ENCODE measurements around the gene LIM2.
A peak's percentile ranks its signal among the peaks of the same experiment; 100 is the strongest.
"Not testable (repeated sequence)": the region's sequence is repeated elsewhere in the genome, so short reads cannot be mapped to it uniquely, and the experiment has no call there.

The LIM2 gene

DNA sequence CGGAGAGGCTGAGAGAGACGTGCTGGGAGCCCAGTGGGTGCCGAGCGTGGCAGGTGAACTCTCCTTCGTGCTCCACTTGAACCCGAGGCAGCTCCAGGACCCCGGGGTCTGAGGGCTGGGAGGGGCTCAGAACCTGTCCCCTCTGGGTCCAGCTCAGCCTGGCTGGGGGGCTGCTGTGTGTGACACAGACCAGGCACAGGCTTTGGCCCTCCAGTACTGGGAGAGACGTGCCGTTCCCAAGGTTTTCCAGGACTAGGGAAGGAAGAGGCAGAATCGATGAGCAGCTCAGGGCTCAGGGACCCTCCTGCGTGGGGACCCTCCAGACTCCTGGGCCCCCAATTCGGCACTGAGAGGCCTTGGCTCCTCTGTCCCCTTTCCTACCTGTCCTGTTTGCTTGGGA is 27.4 kb upstream of the LIM2 start:
- POLR2A ChIA-PET (ENCODE audit: low non-redundant PET) = no interaction called here
- no peak overlapping the region for H3K27ac ChIP-seq
- CTCF ChIA-PET = no interaction called here
- DNase-seq (ENCODE audit: low spot score) = no peak
- TF ChIP-seq CTCF (conservative IDR thresholded peaks at IDR 0.05; ENCODE audit: low read depth) = no peak

DNA sequence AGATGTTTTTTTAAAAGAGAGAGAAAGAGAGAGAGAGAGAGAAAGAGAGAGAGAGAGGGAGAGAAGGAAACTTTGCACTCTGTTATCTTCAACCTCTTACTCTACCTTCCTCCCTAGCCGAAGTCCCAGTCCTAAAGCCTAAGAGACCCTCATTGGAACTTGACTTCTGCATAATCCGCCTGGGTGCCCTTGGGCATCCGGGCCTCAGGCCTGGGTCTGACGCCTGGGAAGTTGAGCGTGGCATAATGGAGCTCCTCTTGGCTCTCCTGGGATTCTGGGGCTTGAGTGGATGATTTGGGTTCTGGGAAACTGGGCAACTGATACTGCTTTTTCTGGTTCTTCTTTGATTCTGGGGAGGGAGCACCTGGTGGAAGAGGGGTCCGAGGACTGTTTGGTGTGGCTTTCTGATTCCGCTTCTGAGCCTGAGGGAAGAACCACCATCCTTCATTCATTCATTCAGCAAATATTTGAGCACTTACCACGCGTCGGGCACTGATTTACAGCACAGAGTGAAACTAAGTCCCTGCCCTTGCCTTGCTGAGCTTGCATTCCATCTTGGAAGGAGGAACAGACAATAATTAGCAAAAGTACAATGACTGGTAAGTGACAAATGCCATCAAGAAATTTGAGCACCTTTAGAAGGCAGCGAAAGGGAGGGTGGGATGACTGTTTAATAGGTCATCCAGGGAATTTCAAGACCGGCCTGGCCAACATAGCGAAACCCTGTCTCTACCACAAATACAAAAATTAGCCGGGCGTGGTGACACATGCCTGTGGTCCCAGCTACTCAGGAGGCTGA is 23.4 kb upstream of the LIM2 start:
- no peak for DNase-seq (ENCODE audit: low spot score)
- no peak for TF ChIP-seq CTCF (conservative IDR thresholded peaks at IDR 0.05; ENCODE audit: low read depth)
- no peak overlapping the region for H3K27ac ChIP-seq
- CTCF ChIA-PET = interaction anchor here (0.7 kb wide), 2 partner anchors 55 to 184 kb away, joined by 3 to 7 read pairs; no protein-coding TSS in a partner anchor
- POLR2A ChIA-PET (ENCODE audit: low non-redundant PET) = no interaction called here

DNA sequence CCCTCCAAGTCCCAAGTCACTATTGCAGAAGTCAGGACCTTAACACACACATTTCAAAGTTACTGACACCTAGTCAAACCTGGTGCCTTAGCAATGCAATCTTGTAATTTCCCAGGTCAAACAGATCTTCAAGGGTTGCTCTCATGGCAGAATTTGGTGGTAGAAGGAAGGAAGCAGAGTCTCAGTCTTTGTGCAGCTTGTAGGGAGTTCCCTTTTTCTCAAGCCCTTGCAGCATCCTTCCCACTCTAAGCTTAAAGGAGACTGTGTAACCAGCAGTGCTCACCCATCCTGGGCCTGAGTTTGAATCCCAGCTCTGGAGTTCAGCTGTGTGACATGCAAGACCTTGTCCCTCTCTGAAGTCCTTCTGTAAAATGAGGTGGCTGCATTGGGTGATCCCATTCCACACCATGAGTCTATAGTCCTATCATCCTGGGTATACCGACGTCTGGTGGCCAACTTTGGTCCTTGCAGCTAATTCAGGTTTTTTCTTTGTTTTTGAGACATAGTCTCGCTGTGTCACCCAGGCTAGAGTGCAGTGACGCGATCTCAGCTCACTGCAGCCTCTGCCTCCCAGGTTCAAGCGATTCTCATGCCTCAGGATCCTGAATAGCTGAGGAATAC is 19.8 kb upstream of the LIM2 start:
- peak; percentile 39 for DNase-seq (ENCODE audit: low spot score)
- ChIA-PET POLR2A (ENCODE audit: low non-redundant PET) (no interaction called here), CTCF (interaction anchor here (0.6 kb wide), 1 partner anchor 8 kb away, joined by 3 read pairs; no protein-coding TSS in a partner anchor)
- no peak for TF ChIP-seq CTCF (conservative IDR thresholded peaks at IDR 0.05; ENCODE audit: low read depth)
- H3K27ac ChIP-seq = no peak overlapping the region

- CTCF ChIA-PET = interaction anchor here (1.5 kb wide), 1 partner anchor 19 kb away, joined by 3 read pairs; no protein-coding TSS in a partner anchor
- no peak overlapping the region for H3K27ac ChIP-seq
- POLR2A ChIA-PET (ENCODE audit: low non-redundant PET) = interaction anchor here (0.6 kb wide), 1 partner anchor 414 kb away, joined by 6 read pairs; no protein-coding TSS in a partner anchor
- DNase-seq (ENCODE audit: low spot score) = no peak
- no peak for TF ChIP-seq CTCF (conservative IDR thresholded peaks at IDR 0.05; ENCODE audit: low read depth)
Measured at GRCh38 chr19:51402117-51402516, 14.3 kb upstream of the LIM2 start.

DNA sequence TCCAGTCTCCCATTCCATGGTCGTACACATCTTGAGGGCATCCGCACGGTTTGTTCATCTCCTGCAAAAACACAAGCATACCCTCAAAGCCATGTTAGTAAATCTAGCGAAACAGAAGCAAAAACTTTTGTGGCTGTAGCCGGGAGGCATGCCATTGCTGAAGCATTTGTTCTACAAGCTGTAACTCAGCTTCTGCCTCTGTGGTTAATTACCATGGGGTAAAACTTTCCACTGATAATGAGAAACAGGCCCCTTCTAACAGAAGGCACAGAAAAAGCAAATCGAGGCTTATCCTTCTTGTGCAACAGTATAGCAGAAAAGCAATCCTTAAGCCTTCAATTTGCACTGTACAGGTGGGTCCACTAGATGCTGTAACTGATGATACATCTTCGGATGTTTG is 12.2 kb upstream of the LIM2 start:
- H3K27ac ChIP-seq; DNase-seq (ENCODE audit: low spot score); POLR2A ChIA-PET (ENCODE audit: low non-redundant PET): not testable (repeated sequence)
- CTCF ChIA-PET = interaction anchor here (0.7 kb wide), 1 partner anchor 8 kb away, joined by 3 read pairs; no protein-coding TSS in a partner anchor

GRCh38 chr19:51399231-51399630 is 11.5 kb upstream of the LIM2 start:
- TF ChIP-seq CTCF (conservative IDR thresholded peaks at IDR 0.05; ENCODE audit: low read depth) = no peak
- CTCF ChIA-PET = interaction anchor here (0.5 to 0.7 kb wide), 3 partner anchors 9 to 307 kb away, joined by 3 read pairs; no protein-coding TSS in a partner anchor
- POLR2A ChIA-PET (ENCODE audit: low non-redundant PET) = no interaction called here
- DNase-seq (ENCODE audit: low spot score) = no peak
- no peak overlapping the region for H3K27ac ChIP-seq
